Activated CD8-positive, alpha-beta T cell treated with anti-CD3 and anti-CD28 coated beads for 36 hours (primary cell): ENCODE data around the gene DHX8. TPM values are rescaled to one million over a fixed set of nuclear protein-coding genes. Genes with fewer than 3 reads are reported as not detected.

Experiments
- ATAC-seq: fragments of 200-7000 bp; cut with Tn5 transposase; one replicate; pipeline ENCODE4 v1.10.0; 2021; ENCODE audit warnings: mild to moderate bottlenecking, moderate library complexity
- CTCF ChIA-PET: fragments of 350-600 bp; sonication (Branson Sonifier 250); formaldehyde crosslinking; loops from one replicate; lab custom pipeline; 2021; ENCODE audit warnings: antibody characterized with exemption; lab: Charles Lee
- POLR2A ChIA-PET: fragments of 350-600 bp; sonication (Branson Sonifier 250); formaldehyde crosslinking; loops from one replicate; lab custom pipeline; 2021; ENCODE audit warnings: antibody characterized with exemption; lab: Charles Lee
- DNase-seq: peaks from one replicate; pipeline ENCODE4 v3.0.0-alpha.2; 2020
- H3K27ac Mint-ChIP-seq: one replicate; pipeline ENCODE4 v1.8.0; 2021; ENCODE audit warnings: mild to moderate bottlenecking, mixed read lengths
- H3K27me3 Mint-ChIP-seq: one replicate; pipeline ENCODE4 v1.8.0; 2021; ENCODE audit warnings: mixed read lengths
- H3K36me3 Mint-ChIP-seq: one replicate; pipeline ENCODE4 v1.8.0; 2021; ENCODE audit warnings: low read depth, mixed read lengths
- H3K4me1 Mint-ChIP-seq: one replicate; pipeline ENCODE4 v1.8.0; 2021; ENCODE audit warnings: low read depth, mixed read lengths
- H3K4me3 Mint-ChIP-seq: one replicate; pipeline ENCODE4 v1.8.0; 2021; ENCODE audit warnings: mild to moderate bottlenecking, moderate library complexity, mixed read lengths
- H3K9me3 Mint-ChIP-seq: one replicate; pipeline ENCODE4 v1.8.0; 2021; ENCODE audit warnings: mixed read lengths
- intact Hi-C: fragments of 100-400 bp; cut with micrococcal nuclease; formaldehyde crosslinking; loops from one replicate; pipeline ENCODE4 v1.10.0; 2022
- total RNA-seq, 2 experiments: library from RNA; stranded (reverse); gene quantifications; one replicate each; pipeline ENCODE4 v1.2.3, GENCODE V29; 2021
- TF ChIP-seq, protein P1 (sequence below): fragments of 200-600 bp; IDR thresholded peaks from one replicate; pipeline ENCODE4 v1.8.0; 2022; ENCODE audit warnings: antibody characterized with exemption, mild to moderate bottlenecking

Gene DHX8
- total RNA-seq, 2 experiments from 2014 or later = 43.0 to 45.1 TPM

DNA sequence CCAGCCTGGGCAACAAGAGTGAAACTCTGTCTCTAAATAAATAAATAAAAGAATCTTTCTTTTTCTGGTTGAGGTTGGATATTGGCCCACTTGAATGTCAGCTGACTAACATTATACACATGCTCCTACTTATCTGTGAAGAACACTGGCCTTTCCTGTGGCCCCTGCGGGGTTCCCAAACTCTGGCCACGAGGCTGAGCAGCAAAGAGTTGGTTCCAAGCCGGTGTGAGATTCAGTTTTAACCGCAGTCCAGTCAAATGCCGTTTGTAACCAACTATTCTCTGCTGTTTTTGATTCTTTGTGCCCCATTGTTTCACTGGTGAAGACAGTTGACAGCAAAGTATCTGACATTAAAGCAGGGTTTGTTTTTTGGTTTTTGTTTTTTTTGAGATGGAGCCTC, 51.1 kb downstream of the DHX8 start:
- ChIA-PET POLR2A (no interaction called here), CTCF (no interaction called here)
- TF ChIP-seq, protein P1, sequence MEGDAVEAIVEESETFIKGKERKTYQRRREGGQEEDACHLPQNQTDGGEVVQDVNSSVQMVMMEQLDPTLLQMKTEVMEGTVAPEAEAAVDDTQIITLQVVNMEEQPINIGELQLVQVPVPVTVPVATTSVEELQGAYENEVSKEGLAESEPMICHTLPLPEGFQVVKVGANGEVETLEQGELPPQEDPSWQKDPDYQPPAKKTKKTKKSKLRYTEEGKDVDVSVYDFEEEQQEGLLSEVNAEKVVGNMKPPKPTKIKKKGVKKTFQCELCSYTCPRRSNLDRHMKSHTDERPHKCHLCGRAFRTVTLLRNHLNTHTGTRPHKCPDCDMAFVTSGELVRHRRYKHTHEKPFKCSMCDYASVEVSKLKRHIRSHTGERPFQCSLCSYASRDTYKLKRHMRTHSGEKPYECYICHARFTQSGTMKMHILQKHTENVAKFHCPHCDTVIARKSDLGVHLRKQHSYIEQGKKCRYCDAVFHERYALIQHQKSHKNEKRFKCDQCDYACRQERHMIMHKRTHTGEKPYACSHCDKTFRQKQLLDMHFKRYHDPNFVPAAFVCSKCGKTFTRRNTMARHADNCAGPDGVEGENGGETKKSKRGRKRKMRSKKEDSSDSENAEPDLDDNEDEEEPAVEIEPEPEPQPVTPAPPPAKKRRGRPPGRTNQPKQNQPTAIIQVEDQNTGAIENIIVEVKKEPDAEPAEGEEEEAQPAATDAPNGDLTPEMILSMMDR = no peak
- DNase-seq = no peak
- no peak overlapping the region for H3K4me3 Mint-ChIP-seq
- peaks cover 7% of the 10 kb centered on the region for H3K4me1 Mint-ChIP-seq
- intact Hi-C loops = no loop called here
- H3K9me3 Mint-ChIP-seq = no peaks in the 10 kb centered on the region
- no peak overlapping the region for H3K27ac Mint-ChIP-seq
- no peaks in the 10 kb centered on the region for H3K27me3 Mint-ChIP-seq
- ATAC-seq = no peak
- H3K36me3 Mint-ChIP-seq = no peaks in the 10 kb centered on the region

- Mint-ChIP-seq H3K9me3 (no peaks in the 10 kb centered on the region), H3K27me3 (no peaks in the 10 kb centered on the region), H3K4me3 (no peak overlapping the region), H3K36me3 (no peaks in the 10 kb centered on the region), H3K4me1 (peaks cover 7% of the 10 kb centered on the region), H3K27ac (no peak overlapping the region)
- DNase-seq (no peak), ATAC-seq (no peak)
- intact Hi-C loops = no loop called here
- TF ChIP-seq, protein P1 = no peak
- POLR2A ChIA-PET = no interaction called here
- CTCF ChIA-PET = no interaction called here
These were observed 52.6 kb downstream of the DHX8 start for GRCh38 chr17:43536236-43536992.

- POLR2A ChIA-PET = no interaction called here
- intact Hi-C loops = no loop called here
- no peak overlapping the region for H3K27ac Mint-ChIP-seq
- peaks cover 14% of the 10 kb centered on the region for H3K4me1 Mint-ChIP-seq
- TF ChIP-seq, protein P1 = no peak
- H3K36me3 Mint-ChIP-seq = no peaks in the 10 kb centered on the region
- ATAC-seq = no peak
- CTCF ChIA-PET = interaction anchor here (0.8 kb wide), 1 partner anchor 133 kb away, joined by 5 read pairs; no protein-coding TSS in a partner anchor
- no peak for DNase-seq
- no peak overlapping the region for H3K4me3 Mint-ChIP-seq
- H3K27me3 Mint-ChIP-seq = peaks cover 20% of the 10 kb centered on the region
- H3K9me3 Mint-ChIP-seq = no peaks in the 10 kb centered on the region
These were observed 57.3 kb downstream of the DHX8 start for GRCh38 chr17:43540821-43541674.

- CTCF ChIA-PET = interaction anchor here (1.2 to 1.3 kb wide), 2 partner anchors 20 to 59 kb away, joined by 3 to 5 read pairs; partner anchors contain the start of gene DHX8
- Mint-ChIP-seq H3K27me3 (peaks cover 27% of the 10 kb centered on the region), H3K4me3 (no peak overlapping the region), H3K36me3 (no peaks in the 10 kb centered on the region), H3K4me1 (peaks cover 21% of the 10 kb centered on the region), H3K9me3 (no peaks in the 10 kb centered on the region), H3K27ac (no peak overlapping the region)
- TF ChIP-seq, protein P1 = no peak
- intact Hi-C loops = no loop called here
- DNase-seq (no peak), ATAC-seq (no peak)
- POLR2A ChIA-PET = no interaction called here
These were observed 59.1 kb downstream of the DHX8 start for GRCh38 chr17:43542859-43543258.
